22Rv1 (cell line): ENCODE results near the gene WIPI1.

Experiments
- ZFX ChIP-seq: fragments of 450-650 bp; IDR thresholded peaks from 2 replicates; pipeline ENCODE4 v1.6.1; 2017; ENCODE audit warnings: antibody characterized with exemption, borderline replicate concordance
- TF ChIP-seq, protein P1 (sequence below): fragments of 450-650 bp; IDR thresholded peaks from 2 replicates; pipeline ENCODE4 v1.5.1; 2017; ENCODE audit warnings: mild to moderate bottlenecking

DNA sequence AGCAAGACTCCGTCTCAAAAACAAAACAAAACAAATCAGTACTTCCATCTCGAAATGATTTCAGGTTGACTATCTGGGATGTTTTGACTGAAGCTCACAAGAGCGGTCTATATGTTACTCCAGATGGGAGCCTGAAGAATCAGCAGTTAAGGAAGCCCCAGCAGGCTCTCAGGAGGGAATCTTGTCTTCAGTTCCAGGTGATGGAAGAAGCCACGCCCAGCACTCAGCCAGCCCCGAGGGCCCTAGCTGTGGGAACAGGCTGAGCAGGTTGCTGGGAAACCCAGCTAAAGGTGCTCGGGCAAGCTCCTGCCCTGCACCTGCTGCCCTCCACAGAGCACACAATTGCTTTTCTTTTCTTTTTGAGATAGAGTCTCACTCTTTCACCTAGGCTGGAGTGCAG lies 32.4 kb downstream of the WIPI1 start:
- TF ChIP-seq, protein P1, sequence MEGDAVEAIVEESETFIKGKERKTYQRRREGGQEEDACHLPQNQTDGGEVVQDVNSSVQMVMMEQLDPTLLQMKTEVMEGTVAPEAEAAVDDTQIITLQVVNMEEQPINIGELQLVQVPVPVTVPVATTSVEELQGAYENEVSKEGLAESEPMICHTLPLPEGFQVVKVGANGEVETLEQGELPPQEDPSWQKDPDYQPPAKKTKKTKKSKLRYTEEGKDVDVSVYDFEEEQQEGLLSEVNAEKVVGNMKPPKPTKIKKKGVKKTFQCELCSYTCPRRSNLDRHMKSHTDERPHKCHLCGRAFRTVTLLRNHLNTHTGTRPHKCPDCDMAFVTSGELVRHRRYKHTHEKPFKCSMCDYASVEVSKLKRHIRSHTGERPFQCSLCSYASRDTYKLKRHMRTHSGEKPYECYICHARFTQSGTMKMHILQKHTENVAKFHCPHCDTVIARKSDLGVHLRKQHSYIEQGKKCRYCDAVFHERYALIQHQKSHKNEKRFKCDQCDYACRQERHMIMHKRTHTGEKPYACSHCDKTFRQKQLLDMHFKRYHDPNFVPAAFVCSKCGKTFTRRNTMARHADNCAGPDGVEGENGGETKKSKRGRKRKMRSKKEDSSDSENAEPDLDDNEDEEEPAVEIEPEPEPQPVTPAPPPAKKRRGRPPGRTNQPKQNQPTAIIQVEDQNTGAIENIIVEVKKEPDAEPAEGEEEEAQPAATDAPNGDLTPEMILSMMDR: no peak
- no peak for TF ChIP-seq ZFX
